HG03439 (cell line): ENCODE measurements around the gene OR4D1.

ENCODE experiments used
- ATAC-seq: cut with Tn5 transposase; IDR thresholded peaks from one replicate; pipeline ENCODE4 v1.9.1; 2021; ENCODE audit warnings: mild to moderate bottlenecking, moderate library complexity; ENCODE audit not compliant: unreplicated experiment

OR4D1 gene

DNA sequence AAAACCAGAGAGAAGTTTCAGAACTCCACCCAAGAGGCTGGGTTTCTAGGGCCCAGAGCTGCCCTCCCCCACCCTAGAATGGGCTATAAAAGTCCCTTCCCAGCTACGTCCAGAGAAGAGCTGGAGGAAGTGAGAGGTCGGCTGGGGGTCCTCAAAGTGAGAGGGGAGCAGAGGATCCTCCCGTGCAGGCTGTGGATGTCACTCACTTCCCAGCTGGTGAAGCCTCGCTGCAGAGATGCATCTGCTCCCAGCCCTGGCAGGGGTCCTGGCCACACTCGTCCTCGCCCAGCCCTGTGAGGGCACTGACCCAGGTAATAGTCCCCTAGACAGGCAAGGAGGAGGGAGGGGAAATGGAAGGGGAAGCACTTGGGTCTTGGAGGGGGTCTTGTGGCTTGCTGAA is 44.4 kb downstream of the OR4D1 start, which contains the start of gene EPX:
EPX (plus strand) TSS at position 115 of the 400 bp plus-strand sequence; CDS start at position 236, 121 bp downstream.
- no peak for ATAC-seq

DNA sequence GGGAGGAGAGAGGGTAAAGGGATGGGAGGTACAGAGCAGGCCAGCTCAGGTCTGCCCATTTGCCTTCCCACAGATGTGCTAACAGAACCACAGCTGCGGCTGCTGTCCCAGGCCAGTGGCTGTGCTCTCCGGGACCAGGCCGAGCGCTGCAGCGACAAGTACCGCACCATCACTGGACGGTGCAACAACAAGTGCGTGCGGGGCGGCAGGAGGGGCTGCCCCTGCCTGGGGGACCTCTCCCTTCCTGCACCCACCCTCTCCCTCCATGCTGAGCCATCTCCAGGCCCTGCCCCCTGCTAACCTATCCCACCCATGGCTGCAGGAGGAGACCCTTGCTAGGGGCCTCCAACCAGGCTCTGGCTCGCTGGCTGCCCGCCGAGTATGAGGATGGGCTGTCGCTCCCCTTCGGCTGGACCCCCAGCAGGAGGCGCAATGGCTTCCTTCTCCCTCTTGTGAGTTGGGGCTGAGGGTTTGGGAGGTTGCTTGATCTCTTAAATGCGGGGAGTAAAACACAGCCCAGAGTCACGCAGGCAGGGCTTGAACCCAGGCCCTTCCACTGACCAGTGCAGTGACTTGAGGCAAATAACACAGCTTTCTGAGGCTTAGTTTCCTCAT is 45.6 kb downstream of the OR4D1 start:
- no peak for ATAC-seq

DNA sequence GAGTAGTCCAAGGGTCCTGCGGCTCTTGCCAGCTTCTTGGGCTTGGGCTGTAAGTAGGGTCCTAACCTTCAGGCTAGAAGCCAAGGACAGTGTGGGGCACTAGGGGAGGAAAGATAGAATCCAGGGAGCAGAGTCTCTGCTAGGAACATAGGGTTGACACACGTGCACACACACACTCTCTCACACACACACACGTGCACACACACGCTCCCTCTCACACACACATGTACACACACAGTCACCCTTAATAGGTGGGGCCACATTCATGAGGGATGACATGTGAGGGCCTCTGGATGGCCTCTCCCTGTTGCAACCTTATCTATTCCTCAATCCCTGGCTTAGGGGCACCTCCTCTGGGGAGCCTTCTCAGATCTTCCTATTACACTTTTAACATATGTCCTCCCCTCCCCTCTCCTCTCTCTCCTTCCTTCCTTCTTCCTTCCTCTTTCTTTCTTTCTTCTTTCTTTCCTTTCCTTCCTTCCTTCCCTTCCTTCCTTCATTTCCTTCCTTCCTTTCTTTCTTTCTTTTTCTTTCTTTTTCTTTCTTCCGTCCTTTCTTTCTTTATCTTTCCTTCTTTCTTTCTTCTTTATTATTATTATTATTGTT is 47.4 kb downstream of the OR4D1 start:
- no peak for ATAC-seq

DNA sequence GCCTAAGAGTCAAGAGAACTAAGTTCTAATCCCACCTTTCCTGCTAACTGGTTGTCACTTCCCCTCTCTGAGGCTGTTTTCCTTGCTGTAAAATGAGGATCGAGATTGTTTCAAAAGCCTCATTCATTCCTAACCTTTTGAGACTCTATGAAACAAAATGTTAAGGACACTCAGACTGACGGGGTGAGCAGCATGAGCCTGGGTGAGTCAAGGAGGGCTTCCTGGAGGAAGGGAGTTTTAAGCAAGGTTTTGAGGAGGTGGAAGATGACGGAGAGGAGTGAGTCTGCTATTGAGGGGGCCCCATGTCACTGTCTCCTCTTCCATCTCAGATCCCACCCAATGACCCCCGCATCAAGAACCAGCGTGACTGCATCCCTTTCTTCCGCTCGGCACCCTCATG is 48.4 kb downstream of the OR4D1 start:
- ATAC-seq, result no peak

DNA sequence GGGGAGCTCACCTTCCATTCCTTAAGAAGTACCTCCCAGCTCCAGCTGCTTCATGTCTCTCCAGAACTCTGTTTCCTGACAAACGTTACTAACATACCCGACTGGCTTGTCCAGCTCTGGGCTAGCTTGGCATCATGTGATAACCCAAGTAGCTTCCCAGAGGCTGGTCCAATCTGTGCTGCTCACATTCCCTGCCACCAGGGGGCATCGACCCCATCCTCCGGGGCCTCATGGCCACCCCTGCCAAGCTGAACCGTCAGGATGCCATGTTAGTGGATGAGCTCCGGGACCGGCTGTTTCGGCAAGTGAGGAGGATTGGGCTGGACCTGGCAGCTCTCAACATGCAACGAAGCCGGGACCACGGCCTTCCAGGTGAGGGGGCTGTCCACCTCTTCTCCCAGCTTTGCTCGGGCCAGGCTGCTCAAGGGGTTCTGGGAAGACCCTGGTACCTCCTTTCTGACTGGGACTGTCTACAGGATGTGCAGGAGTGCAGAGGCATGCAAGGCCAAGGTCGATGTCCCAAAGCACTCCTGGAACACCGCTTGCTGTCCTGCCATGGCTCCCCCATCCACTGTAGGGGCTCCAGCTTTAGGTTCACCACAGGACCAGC is 51.9 kb downstream of the OR4D1 start:
- ATAC-seq, result no peak

DNA sequence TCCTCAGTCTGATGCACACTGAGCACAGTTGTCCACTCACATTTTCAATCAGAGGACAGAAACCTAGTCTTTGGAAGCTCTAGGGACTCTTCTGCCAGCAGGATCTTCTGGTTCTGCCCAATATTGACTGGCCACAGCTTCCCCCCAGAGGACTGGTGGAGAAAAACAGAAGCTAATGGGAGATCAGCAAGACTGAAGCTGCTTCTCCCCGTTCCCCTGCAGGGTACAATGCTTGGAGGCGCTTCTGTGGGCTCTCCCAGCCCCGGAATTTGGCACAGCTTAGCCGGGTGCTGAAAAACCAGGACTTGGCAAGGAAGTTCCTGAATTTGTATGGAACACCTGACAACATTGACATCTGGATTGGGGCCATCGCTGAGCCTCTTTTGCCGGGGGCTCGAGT is 54.7 kb downstream of the OR4D1 start:
- no peak for ATAC-seq

DNA sequence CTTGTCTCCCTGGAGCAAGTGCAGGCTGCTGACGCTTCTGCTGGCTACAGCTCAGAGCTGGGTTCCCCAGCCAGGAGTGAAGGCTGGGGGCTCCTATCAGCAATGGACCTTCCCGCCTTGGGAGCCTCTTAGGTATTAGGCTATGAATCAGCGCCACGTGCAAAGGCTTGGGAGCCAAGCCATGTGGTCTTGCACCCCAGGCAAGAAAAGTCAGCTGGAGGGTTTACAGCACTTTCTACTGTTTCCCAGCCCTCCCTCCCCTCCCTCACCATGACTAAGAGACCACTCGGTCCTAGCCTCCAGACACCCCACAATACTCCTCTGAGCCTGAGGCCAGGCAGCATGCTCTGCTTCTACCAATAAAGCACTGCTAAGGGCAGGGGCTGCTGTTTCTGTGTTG is 56.6 kb downstream of the OR4D1 start:
- no peak for ATAC-seq

DNA sequence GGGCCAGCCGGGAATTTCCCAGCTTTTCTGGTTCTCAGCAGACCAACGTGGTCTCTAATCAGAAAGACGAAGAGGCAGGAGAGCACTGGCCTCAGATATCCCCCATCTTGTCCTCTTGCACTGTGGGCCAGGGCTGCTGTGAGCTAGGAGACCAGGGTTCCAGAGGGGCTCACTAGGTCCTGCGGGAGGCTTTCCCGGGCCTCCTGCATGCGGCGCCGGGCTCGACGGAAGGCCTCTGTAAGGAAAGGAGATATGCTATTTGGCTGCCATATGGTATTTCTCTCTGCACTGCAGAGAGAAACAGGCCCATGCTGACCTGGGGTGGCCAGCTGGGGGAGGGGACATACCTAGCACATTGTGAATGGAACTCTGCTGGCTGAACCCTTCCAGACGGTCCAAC is 57.8 kb downstream of the OR4D1 start:
- no peak for ATAC-seq

DNA sequence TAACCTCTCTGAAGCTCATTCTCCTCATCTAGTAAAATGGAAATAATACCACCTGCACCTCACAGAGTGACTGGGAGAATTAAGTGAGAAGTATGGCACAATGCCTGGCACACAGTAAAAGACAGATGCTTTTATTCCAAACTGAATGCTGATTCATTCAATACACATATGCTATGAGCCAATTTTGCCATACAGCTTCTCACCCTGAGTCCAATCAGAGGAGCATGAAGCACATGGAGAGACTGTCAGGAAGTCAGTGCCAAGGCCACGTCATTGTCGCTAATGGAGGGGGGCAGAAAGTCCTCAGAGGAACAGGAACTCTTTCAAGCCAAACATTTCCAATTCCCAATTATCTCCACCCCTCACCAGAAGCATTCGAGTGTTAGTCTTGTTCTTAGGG is 59.3 kb downstream of the OR4D1 start:
- no peak for ATAC-seq

DNA sequence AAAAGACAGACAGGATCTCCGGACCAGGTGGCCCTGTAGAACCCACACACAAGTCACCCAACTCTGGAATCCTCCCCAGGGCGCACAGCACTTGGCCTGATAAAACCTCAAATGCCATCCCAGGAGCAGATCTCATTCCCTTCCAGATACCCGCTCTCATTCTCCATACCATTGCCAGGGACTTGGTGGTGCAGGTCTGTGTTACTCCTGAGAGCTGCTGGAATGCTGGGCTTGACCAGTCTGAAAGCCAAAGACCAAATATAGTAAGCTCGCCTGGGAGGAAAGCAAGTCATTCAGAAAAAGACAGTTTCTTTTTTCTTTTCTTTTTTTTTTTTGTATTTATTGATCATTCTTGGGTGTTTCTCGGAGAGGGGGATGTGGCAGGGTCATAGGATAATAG is 60.2 kb downstream of the OR4D1 start:
- no peak for ATAC-seq
